ENCODE results near the gene PTPRN2. TPM values are rescaled to one million over a fixed set of nuclear protein-coding genes. Genes with fewer than 3 reads are reported as not detected.

PTPRN2 gene
- total and polyA plus RNA-seq, 2 of the 13 experiments (the other 11 are each of a cell fraction or from before 2014, with no cell fraction given) = 2.5 to 24.2 TPM

GRCh38 chr7:157944734-157945291 lies 642.8 kb downstream of the PTPRN2 start (continued):
- no peak for TF ChIP-seq ZHX2 (IDR thresholded peaks at IDR 0.05; ENCODE audit: low read depth)
- no peak for TF ChIP-seq ZHX2 (CRISPR knock-in tag; IDR thresholded peaks at IDR 0.05; ENCODE audit: borderline replicate concordance)
- peak; percentile 98 for TF ChIP-seq ZNF292 (CRISPR knock-in tag; IDR thresholded peaks at IDR 0.05; ENCODE audit: borderline replicate concordance, low read depth)
- TF ChIP-seq CCDC6 (CRISPR knock-in tag; IDR thresholded peaks at IDR 0.05) = no peak
- TF ChIP-seq SMARCE1 (IDR thresholded peaks at IDR 0.05; ENCODE audit: borderline replicate concordance) = no peak
- TF ChIP-seq PHF21A (CRISPR knock-in tag; IDR thresholded peaks at IDR 0.05) = peak; percentile 58; the same call in 1 of the 2 replicates
- no peak for TF ChIP-seq ZSCAN29 (CRISPR knock-in tag; conservative IDR thresholded peaks at IDR 0.05)
- TF ChIP-seq ZNF550 (CRISPR knock-in tag; IDR thresholded peaks at IDR 0.05; ENCODE audit: borderline replicate concordance) = no peak
- TF ChIP-seq FOXO1 (CRISPR knock-in tag; IDR thresholded peaks at IDR 0.05) = peak; percentile 74; the same call in 1 of the 2 replicates
- TF ChIP-seq ZNF749 (CRISPR knock-in tag; IDR thresholded peaks at IDR 0.05; ENCODE audit: borderline replicate concordance) = no peak
- TF ChIP-seq CREBL2 (CRISPR knock-in tag; IDR thresholded peaks at IDR 0.05; ENCODE audit: borderline replicate concordance) = no peak
- peak; percentile 41 for TF ChIP-seq ASH2L (IDR thresholded peaks at IDR 0.05; ENCODE audit: insufficient read length, low read depth, low read length)
- no peak for TF ChIP-seq MXI1 (IDR thresholded peaks at IDR 0.05; ENCODE audit: borderline replicate concordance, low read depth, low read length)
- no peak for TF ChIP-seq ZNF512 (CRISPR knock-in tag; IDR thresholded peaks at IDR 0.05)
- peak; percentile 28; the same call in 1 of the 2 replicates for TF ChIP-seq HDAC2 (CRISPR knock-in tag; IDR thresholded peaks at IDR 0.05)
- TF ChIP-seq RERE (CRISPR knock-in tag; IDR thresholded peaks at IDR 0.05; ENCODE audit: low read depth) = no peak
- 0 out of 2 replicates have a peak, but pooled peaks have one; percentile 27 for TF ChIP-seq BHLHE40 (IDR thresholded peaks at IDR 0.05; ENCODE audit: low read length)
